Mucosa of descending colon (tissue), 3 donors: ENCODE results near the gene ABLIM3. TPM values are rescaled to one million over a fixed set of nuclear protein-coding genes. Genes with fewer than 3 reads are reported as not detected.

Source experiments
- ATAC-seq: fragments of 200-7000 bp; cut with Tn5 transposase; one replicate; pipeline ENCODE4 v1.9.1; 2020; ENCODE audit warnings: mild to moderate bottlenecking, moderate library complexity
- DNase-seq, 3 donors: peaks; one replicate each; pipeline ENCODE4 v3.0.0-alpha.2; 2020
- H3K36me3 ChIP-seq: fragments of 200-600 bp; one replicate; pipeline ENCODE4 v1.8.0; 2021; ENCODE audit warnings: low read depth, mild to moderate bottlenecking
- H3K4me1 ChIP-seq: fragments of 200-600 bp; one replicate; pipeline ENCODE4 v1.8.0; 2021; ENCODE audit warnings: low read depth, mild to moderate bottlenecking
- H3K4me3 ChIP-seq: fragments of 200-600 bp; one replicate; pipeline ENCODE4 v1.8.0; 2021; ENCODE audit warnings: mild to moderate bottlenecking
- H3K9me3 ChIP-seq: fragments of 200-600 bp; one replicate; pipeline ENCODE4 v1.8.0; 2021; ENCODE audit warnings: mild to moderate bottlenecking
- intact Hi-C, 2 donors: fragments of 100-400 bp; cut with DNase I in 1 of 2; cut with micrococcal nuclease in 1 of 2; formaldehyde crosslinking; loops; one replicate each; pipeline versions ENCODE4 v1.11.0 to v1.11.1; 2022; cut with DNase I, micrococcal nuclease
- total RNA-seq, 3 donors: library from RNA; stranded (reverse); fragmentation: NEBNext Ultra II Directional in 2 of 3; extraction: Animal tissue kit (Norgen Biotek cat#: 25700) in 2 of 3; gene quantifications; one replicate each; pipeline versions ENCODE4 v1.2.1 to v1.2.4, GENCODE V29; 2021 to 2023
- TF ChIP-seq, protein P1 (sequence below): fragments of 200-600 bp; IDR thresholded peaks from one replicate; pipeline ENCODE4 v1.8.0; 2022; ENCODE audit warnings: antibody characterized with exemption, mild to moderate bottlenecking
- donor health status: DM: no; HTN: no; CAD: no; lungs with moderate emphysema.
- donor health status: DM: no; HTN: no; CAD: no.
- donor health status: DM: no; HTN: yes; CAD: no.

Gene ABLIM3
- total RNA-seq, 3 donors from 2014 or later, result 4.1 to 12.4 (median 7.4) TPM

DNA sequence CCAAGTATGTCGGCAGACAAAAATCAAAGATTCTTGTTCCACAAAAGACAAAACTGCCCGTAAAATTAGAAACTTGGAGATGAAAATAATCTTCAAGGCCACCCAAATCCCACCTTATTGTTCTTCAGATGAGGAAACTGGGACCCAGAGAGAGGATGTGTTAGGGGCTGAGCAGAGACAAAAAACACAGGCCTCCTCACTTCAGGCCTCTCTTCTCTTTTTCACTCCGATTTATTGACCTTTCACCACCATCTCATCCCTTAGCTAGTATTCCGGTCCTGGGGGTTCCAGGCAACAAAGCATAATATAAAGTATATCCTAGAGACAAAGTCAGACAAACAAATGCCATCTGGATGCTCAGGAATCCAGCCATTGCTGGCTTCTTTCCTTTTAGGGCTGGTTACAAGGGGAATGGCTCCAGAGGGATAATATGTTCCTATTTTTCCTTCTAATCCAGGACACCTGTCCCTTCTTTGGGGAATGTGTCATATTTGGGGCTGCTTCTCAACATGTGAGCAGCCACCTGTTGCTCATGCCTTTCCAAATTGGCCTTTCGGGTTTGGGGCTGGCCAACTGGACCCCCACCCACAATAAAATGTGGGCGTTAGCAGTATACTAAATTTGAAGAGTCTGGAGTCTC is 88.1 kb downstream of the ABLIM3 start:
- TF ChIP-seq, protein P1, sequence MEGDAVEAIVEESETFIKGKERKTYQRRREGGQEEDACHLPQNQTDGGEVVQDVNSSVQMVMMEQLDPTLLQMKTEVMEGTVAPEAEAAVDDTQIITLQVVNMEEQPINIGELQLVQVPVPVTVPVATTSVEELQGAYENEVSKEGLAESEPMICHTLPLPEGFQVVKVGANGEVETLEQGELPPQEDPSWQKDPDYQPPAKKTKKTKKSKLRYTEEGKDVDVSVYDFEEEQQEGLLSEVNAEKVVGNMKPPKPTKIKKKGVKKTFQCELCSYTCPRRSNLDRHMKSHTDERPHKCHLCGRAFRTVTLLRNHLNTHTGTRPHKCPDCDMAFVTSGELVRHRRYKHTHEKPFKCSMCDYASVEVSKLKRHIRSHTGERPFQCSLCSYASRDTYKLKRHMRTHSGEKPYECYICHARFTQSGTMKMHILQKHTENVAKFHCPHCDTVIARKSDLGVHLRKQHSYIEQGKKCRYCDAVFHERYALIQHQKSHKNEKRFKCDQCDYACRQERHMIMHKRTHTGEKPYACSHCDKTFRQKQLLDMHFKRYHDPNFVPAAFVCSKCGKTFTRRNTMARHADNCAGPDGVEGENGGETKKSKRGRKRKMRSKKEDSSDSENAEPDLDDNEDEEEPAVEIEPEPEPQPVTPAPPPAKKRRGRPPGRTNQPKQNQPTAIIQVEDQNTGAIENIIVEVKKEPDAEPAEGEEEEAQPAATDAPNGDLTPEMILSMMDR, result no peak
- Histone ChIP-seq H3K4me3 (no peak overlapping the region), H3K9me3 (no peaks in the 10 kb centered on the region), H3K36me3 (no peaks in the 10 kb centered on the region), H3K4me1 (no peaks in the 10 kb centered on the region)
- intact Hi-C loops, result loop anchor here in 1 of 2 donors (5.0 kb wide), 1 partner anchor 87 kb away; the partner anchor contains the start of gene ABLIM3
- ATAC-seq (no peak), DNase-seq (no peak)

DNA sequence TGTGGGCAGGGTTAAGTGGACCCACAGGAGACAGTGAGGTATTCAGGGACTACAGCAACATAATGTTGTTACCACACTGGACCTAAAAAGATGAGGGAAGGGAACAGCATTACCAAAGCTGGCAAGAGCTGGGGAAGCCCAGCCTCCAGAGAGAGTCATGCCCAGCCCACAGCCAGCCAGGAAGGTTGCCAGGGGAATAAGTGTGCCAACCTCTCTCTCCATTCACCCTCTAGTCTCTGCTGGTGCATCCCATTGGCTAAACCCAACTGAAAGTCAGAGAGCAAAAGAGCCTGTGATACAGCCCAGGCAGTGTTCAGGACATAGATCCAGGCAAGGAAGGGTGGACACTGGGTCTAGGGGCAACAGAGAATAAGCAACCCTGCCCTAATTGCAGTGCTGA is 94.5 kb downstream of the ABLIM3 start:
- Histone ChIP-seq H3K36me3 (no peaks in the 10 kb centered on the region), H3K9me3 (no peaks in the 10 kb centered on the region), H3K4me3 (no peak overlapping the region), H3K4me1 (no peaks in the 10 kb centered on the region)
- DNase-seq (no peak), ATAC-seq (no peak)
- TF ChIP-seq, protein P1, result no peak
- intact Hi-C loops, result no loop called here

DNA sequence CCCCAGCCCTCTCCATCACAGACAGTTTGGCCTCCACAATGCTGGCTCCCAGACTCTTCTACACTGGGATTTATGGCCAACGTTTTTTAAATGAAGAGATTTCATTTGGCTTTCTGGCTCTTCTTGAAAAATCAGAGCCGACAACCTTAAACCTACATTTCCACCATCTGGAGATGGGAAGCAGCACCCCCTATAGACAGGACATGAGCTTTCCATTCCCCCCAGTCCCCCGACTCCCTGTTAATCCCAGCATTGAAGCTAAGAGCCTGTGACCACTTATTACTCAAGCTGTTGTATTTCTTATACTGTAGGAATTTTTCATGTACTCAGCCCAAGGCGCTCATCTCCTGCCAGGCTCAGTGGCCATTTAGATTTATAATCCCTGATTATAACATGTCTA is 96.4 kb downstream of the ABLIM3 start:
- ATAC-seq (no peak), DNase-seq (no peak)
- Histone ChIP-seq H3K9me3 (no peaks in the 10 kb centered on the region), H3K4me1 (no peaks in the 10 kb centered on the region), H3K4me3 (no peak overlapping the region), H3K36me3 (no peaks in the 10 kb centered on the region)
- TF ChIP-seq, protein P1, result no peak
- intact Hi-C loops, result no loop called here

- H3K4me1 ChIP-seq, result no peaks in the 10 kb centered on the region
- H3K9me3 ChIP-seq, result no peaks in the 10 kb centered on the region
- DNase-seq, result no peak
- H3K4me3 ChIP-seq, result no peak overlapping the region
- intact Hi-C loops, result no loop called here
- H3K36me3 ChIP-seq, result no peaks in the 10 kb centered on the region
- no peak for ATAC-seq
- TF ChIP-seq, protein P1, result no peak
Measured at GRCh38 chr5:149238540-149238939, 97.2 kb downstream of the ABLIM3 start.

DNA sequence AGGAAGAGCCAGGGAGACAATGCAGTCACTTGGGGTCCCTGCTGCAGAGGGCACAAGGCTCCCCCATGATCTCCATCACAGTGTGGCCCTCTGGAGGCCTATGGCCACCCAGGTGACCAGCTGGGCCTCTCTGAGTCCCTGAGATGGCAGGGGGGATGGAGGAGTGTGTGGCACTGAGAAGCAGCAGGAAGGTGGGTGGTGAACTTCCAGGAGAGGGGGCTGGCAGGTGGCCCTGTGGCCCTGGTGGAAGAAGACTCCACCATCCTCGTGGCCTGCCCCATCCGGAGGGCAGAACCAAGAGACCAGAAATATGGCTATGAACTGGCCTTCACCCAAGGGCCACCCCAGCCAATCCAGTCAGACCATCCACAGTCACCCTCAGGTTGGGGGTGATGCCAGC is 98.6 kb downstream of the ABLIM3 start:
- intact Hi-C loops, result no loop called here
- H3K36me3 ChIP-seq, result no peaks in the 10 kb centered on the region
- no peak overlapping the region for H3K4me3 ChIP-seq
- ATAC-seq, result no peak
- TF ChIP-seq, protein P1, result no peak
- no peaks in the 10 kb centered on the region for H3K4me1 ChIP-seq
- no peak for DNase-seq
- H3K9me3 ChIP-seq, result no peaks in the 10 kb centered on the region
